Measurements from ENCODE around the gene LAMA3.

Gene LAMA3

DNA sequence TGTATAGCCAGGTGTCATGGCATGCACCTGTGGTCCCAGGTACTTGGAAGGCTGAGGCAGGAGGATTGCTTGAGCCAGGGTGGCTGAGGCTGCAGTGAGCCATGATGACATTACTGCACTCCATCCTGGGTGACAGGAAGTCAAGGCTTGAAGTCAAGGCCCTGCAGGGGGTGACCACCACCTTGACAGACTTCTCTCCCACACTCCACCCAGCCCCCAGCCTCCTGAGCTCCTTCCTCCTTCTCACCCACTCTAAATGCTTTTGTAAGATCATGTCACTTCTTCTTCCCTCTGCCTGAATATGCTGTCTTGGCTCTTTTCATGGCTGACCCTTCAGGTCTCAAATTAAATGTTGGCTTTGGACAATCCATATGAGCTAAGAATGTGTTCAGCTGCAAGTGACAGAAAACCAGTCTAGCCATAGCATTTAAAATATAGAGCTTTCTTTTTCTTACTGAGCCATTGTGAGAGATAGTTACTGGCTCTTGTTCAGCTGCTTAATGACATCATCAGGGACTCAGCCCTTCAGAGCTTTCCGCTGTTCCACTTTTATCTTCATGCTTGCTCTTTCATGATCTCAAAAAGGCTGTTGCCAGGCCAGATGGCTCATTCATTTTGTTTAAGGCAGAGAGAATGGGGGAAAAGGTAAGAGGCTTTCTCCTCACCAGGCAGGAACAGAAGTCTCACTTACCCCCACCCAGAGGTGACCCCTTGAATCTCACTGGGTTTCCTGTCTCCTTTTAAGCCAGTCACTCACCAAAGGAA is 288.6 kb downstream of the LAMA3 start:
- no peak for DNase-seq

DNA sequence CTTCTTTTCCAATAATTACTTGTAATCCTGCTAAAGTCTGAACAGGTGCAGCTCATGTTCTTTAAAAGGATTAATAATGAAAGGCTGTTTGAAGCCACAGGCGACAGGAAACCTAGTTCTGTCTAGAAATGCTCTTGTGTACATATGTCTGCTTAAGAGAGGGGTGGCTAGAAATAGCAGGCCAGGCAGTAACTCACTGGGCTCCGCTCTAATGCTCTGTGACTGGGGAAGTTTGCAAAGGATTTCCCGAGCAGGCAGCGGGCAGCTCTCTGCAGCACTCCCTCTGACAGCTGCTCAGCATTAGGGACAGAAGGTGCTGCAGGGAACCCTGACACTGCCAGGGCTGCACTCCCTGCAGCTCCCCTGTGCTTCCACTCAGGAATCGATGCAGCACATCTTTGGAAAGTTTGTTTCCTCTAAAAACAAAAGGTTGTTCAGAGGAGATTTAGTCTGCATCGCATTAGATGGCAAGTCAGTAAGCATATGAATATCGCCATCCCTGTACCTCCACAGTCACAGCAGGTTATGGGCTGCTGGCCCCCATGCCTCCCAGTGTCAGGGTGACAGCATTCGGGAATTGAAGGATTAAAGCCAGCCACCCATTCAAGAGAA is 292.2 kb downstream of the LAMA3 start:
- DNase-seq = no peak

DNA sequence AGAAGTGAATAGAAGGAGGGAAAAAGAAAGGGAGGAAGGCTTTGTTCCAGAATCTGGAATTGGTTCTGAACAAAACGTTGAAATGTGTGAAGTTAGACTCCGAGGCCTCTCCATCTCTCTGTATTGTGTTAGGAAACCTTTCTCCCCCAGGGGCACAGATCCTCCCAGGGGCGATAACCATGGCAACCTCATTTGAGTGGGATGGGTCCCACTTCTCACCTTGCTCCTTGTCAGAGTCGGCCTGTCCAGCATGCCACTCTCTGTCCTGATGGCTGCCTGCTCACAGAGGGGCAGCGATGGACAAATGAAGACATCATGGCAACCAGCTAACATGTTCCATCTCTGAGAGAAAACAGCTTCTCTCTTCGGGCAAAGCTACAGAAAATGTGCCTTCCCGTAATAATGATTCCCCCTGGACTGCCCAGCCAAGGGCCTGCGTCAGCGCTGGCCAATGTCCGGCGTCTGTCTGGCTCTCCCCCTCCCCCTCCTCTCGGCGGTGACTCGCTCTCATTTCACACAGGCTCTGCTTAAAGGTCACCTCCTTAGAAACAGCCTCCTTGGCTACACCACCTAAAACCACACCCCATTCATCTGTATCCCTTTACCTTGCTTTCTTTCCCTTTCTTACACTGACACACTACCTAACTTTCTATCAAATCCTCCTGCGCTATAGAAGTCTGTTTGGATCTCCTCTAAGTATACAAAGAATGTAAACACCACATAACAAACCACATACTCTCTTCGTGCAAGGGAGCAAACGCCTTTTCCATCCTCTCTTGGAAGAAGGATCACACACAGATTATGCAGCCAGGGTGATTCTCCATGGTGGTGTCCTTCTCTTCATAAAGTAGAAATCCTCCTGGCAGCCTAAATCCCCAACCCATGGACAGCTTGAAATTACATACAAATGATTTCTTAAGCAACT is 293.2 kb downstream of the LAMA3 start:
- no peak for DNase-seq

DNA sequence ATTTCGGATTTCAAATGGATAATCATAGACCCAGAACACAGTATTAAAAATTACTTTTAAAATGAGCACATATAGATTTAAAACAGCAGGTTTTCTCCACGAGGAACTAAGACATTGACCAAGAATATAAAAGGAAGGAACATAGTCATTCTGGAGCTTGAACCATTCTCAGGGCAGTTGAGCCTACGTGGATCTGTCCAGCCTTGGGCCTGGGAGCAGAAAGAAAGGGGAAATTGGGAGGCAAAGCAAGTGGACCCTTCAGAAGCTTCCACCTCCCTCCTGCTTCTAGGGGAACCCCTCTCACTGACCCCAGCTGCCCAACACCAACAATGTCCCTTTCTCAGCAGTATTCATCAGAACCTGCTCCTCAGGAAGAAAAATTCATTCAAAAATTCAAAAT is 293.9 kb downstream of the LAMA3 start:
- no peak for DNase-seq

DNA sequence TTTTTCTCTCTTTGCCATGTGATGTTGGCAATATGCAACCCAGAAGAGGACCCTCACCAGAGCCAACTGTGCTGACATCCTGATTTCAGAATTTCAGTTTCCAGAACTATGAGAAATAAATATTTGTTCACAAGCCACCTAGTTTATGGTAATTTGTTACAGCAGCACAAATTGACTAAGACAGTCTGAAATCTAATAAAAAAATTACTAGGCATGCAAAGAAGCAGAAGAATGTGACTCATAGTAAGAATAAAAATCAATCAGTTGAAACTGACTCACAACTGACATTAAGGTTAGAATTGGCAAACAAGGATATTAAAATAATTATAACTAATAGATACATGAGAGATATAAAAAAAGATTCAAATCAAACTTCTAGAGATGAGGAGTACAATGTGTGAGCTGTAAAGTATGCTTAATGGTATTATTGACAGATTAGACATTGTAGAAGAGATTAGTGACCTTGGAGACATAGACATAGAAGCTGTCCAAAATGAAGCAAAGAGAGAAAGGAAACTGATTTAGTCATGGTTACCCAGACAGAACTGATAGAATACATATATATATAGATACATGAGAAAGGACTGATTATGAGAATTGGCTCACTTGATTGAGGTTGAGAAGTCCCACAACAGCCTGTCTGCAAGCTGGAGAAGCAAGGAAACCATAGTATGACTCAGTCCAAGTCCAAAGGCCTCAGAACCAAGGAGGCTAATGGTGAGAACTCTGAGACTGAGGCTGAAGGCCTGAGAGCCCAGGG is 297.5 kb downstream of the LAMA3 start:
- no peak for DNase-seq

DNA sequence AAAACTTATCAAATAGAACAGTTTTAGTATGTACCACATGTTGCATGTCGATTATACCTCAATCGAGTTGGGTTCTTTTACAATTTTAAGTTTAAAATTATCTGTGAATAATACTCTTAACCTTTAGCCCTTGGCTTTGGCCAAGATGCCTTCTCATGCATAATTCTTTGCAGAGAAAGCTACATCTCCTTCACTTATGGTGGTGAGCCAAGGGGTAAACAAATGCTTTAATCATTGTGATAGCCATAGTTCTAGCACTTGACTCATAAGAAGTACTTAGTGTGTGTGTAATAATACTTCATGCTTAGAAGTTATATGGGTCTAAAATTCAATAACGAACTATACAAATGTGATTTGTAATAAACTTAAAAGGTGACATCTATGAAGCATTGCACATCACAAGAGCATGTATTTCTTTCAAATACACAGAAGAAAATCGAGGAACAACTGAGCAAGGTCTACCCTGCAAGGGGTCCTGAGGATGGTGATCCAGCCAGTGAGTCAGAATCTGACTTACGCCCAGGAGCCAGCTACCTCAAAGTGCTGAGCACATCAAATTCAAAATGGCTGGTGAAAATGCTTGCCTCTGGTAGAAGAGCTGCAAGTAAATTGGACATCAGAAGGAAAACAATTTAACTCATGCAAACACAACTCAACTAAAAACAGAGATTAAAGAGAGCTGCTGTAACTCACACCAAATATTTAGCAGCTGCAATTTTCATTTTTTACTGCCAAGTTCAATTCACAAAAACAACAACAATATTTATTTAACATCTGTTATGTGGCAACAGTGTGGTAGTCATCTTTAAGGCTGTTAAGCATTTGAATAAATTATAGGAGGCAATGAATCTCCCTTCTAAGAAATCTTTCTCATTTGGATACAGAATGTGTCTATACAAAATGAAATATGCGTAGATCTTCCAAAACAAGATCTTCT is 301.5 kb downstream of the LAMA3 start:
- DNase-seq = no peak

DNA sequence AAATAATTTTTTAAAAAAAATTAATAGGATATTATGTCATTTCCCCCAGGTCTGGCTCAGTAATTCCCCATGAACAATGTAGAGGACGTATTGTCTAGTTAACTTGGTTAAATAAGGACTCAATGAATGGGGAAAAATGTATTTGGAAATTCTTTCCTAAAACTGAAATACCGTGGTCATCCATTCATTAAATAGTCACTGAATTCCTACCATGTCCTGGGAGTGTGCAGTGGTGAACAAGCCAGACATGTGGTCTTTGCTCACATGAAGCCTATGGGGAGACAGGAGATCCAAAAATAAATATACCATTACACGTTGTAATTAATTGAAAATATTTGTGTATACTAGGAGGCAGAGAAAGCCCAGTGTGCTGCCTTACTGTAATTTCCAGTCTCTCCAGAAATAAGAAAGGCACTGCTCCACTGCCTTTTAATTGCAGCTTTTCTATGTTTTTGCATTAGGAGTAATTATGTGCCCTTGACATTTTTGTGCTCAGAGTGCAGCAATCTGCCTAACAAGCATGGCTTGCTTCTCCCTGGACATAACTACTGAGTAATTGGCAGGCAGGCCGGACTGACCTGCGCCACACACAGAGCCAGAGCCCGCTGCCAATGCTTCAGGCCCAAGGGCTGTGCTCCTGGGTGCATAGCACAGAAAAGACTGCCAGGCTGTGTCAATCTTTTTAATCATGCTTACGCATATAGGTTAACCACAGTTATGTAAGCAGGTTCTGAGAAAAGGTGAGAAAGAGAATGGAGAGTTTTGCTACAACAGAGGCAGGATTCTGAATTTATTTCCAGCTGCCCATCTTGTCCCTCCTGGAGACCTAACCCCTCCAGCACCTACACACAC is 303.1 kb downstream of the LAMA3 start:
- no peak for DNase-seq

DNA sequence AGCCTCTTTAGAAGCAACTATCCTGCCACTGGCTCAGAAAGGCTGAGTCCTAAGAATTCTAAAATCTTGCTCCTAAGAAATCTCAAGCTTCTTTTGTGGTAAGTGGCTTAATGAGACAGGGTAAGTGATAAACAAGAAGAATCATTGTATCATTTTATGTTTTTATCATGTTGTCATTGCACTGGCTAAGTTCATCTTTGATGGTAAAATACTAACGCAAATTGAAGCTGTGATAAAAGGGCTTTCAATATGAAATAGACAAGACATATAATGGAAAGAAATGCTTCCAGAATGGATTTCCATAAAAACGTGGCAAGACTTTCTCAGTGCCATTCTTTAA is 303.7 kb downstream of the LAMA3 start:
- no peak for DNase-seq

DNA sequence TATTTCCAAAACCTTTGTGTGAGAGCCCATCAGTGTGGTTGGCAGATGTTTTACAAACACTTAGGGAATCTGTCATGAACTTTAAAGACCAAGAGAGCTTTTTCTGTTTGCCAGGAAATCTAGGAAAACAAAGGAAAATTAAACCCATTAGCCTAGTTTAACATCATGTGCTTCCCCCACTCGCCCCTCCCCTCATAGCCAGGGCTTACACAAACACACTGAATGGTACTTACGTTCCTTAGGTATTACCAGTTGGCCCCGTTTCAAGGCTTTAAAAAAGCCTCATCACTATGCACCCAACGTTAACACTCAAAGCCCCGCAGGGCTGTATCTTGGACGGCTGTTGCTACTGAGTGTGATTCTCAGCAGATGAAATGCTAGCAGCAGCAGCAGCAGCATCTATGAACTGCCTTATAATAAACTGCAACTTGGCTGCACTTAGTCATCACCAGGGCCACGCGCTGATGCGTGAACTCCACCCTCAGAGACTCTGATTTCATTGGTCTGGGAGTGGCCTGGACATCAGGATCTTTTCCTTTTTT is 305.2 kb downstream of the LAMA3 start:
- DNase-seq = no peak

DNA sequence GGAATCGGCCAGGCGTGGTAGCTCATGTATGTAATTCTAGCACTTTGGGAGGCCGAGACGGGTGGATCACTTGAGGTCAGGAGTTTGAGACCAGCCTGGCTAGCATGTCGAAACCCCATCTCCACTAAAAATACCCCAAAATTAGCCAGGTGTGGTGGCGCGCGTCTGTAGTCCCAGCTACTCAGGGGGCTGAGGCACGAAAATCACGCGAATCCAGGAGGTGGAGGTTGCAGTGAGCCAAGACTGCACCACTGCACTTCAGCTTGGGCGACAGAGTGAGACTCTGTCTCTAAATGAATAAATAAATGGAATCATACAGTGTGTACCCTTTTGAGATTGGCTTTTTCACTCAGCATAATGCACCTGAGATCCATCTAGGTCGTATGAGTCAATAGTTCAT is 305.9 kb downstream of the LAMA3 start:
- no peak for DNase-seq

DNA sequence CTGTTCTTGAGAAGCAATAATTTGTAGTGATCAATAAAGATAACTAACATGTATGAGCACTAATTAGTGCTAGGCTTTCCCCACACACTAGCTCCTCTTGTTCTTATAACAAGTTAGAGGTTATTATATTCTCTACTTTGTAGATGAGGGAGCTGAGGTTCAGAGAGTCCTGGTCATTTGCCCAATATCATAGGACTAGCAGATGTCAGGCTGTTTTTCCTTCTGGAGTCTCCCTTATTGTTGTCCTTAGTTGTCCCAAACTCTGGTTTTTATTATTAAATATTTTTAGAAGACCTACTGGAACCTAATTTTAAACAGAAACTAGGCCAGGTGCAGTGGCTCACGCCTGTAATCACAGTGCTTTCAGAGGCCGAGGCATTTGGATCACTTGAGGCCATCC is 308.8 kb downstream of the LAMA3 start:
- no peak for DNase-seq

DNA sequence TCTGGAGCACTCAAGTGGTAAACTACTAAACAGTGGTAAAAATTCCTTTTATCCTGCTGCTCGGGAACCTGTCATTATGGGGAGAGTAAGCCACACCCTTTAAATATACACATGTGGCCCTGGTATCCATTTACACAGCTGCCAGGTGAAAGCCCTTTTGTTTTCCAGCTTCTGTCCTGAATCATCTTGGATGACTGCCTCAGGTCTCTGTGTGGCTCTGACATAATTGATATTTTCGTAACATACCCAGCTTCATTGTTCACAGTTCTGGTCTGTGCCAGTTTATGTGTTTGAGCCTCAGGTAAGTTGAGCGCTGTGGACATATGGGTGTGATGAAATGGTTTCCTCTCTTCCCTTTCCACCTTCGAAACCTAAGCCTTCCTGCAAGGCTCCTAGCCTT is 309.6 kb downstream of the LAMA3 start:
- DNase-seq = no peak

DNA sequence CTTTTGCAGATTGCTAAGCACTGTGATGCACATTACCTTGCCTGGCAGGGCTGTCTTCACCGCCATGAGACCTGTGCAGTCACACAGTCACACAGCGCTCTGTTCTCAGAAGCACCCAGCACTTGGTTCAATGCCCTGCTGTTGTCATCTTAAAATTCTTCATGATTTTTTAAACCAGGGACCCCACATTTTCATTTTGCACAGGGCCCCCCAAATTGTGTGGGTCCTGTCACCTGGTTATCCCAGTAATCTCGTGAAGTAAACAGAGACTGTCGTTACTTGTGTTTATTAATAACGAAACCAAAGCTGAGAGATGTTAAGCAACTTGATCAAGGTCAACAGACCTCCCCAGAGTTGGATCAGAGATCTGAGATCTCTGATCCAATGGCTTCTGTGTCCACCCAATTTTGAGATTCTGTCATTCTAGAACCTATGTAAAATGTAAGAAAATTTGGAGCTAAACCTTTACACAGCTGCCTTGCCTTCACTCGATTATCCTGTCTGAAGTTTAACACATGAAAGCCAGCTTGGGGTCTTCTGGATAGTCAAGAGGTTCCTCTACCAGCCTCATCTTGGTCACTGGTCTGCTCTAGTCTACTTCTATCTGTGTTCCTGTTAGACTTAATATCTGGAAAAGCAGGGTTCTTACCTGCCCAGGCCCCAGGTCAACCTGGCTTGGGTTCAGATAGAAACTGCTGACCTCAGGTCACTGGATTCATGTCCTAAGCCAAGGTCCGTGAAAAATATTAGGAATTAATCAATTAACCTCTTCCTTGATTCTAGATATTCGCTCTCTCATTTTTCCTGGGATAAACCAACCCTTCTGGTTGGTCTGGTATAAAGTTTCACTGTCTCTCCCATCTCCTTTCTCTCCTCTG is 311.6 kb downstream of the LAMA3 start:
- DNase-seq = no peak

DNA sequence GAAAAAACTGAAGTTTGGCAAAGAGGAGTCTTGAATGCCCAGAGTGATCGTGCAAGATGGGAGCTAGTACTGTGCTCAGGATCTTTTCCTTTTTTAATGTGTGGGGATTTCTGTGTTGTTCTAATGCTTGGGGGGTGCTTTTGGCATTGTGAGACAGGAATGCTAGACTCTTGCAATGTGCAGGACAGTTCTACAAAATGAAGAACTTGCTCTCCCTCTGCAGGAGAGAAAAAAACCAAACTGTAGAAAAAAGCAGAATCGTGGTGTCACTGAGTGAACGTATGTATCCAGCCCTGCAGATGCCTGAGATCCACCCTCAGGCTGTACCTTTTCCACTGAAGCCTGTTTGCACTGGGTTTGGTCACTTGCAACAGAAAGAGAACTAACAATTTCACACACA is 313.2 kb downstream of the LAMA3 start:
- no peak for DNase-seq

DNA sequence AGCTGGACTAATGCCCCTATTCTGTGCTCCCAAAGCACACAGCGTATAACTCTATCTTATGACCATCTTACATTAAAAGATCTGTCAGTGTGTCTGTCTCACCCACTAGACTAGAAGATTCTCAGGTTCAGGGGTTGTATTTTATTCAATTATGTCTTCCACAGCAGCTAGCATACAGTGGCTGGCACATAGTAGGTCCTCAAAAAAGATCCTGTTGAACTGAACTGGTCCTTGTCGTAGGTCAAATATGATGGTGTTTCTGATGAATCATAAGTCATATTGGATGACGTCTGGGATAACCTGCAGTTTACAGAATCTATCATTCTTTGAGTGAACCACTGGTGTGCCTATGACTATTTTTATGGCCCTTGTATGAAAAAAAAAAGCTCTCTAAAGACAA is 314.0 kb downstream of the LAMA3 start:
- no peak for DNase-seq

DNA sequence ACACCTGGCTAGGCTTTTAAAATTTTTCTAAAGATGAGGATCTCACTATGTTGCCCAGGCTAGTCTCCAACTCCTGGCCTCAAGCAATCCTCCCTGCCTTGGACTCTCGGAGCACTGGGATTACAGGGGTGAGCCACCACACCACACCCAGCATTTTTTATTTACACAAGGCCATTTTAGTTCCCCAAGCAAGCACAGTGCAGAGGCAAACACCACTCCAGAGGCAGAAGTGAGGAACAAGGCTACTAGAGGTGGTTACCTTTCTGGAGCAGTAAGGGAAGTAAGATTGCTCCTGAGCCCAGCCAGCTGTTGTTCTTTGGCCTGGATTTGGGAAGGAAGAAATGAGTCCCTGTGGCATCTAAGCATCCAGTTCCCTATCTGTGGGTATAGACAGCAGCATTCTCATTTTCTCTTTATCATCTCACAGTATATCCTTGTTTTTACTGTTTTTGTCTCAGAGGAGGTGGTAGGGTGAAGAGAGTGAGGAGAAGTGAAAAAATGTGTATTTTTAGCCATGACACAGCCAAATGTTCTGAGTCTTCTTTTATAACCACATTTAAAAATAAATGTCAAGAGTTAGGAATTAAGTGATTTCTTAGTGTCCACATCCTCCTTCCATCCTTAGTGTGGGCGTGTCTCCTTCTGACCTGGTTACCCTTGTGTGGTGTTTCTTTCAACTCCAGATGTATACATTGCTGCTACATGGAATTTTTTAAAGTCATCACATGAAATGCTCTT is 314.8 kb downstream of the LAMA3 start:
- no peak for DNase-seq
